GM04504 (cell line): Measurements from ENCODE around the gene MAPK4.
"Not testable (repeated sequence)": the region's sequence is repeated elsewhere in the genome, so short reads cannot be mapped to it uniquely, and the experiment has no call there.

ENCODE experiments used
- DNase-seq: peaks from one replicate; pipeline ENCODE4 v3.0.0-alpha.2; 2012; ENCODE audit warnings: low read depth

The MAPK4 gene

GRCh38 chr18:50559752-50560680, at the start of gene MAPK4:
MAPK4 (plus strand) TSS chr18:50560087; CDS start chr18:50663959, 103,872 bp downstream.
- no peak for DNase-seq

GRCh38 chr18:50517277-50517676, 42.6 kb upstream of the MAPK4 start:
- DNase-seq = not testable (repeated sequence)

- no peak for DNase-seq
Observed at GRCh38 chr18:50518787-50519546, 40.9 kb upstream of the MAPK4 start.

GRCh38 chr18:50523165-50523564, 36.7 kb upstream of the MAPK4 start:
- no peak for DNase-seq

- no peak for DNase-seq
Observed at GRCh38 chr18:50527636-50528307, 32.1 kb upstream of the MAPK4 start.

GRCh38 chr18:50528806-50529205, 31.1 kb upstream of the MAPK4 start:
- no peak for DNase-seq

- DNase-seq = not testable (repeated sequence)
Observed at GRCh38 chr18:50533822-50534221, 26.1 kb upstream of the MAPK4 start.

- DNase-seq = not testable (repeated sequence)
Observed at GRCh38 chr18:50544476-50544875, 15.4 kb upstream of the MAPK4 start.

- no peak for DNase-seq
Observed at GRCh38 chr18:50545936-50546335, 14.0 kb upstream of the MAPK4 start.

GRCh38 chr18:50548160-50548559, 11.7 kb upstream of the MAPK4 start:
- no peak for DNase-seq

- DNase-seq = not testable (repeated sequence)
Observed at GRCh38 chr18:50551651-50552050, 8.2 kb upstream of the MAPK4 start.

- DNase-seq = no peak
Observed at GRCh38 chr18:50558157-50558556, 1.7 kb upstream of the MAPK4 start.

GRCh38 chr18:50558948-50559751, 737 bp upstream of the MAPK4 start:
- no peak for DNase-seq

GRCh38 chr18:50560681-50561629, 1.1 kb downstream of the MAPK4 start:
- DNase-seq = no peak

GRCh38 chr18:50562258-50562657, 2.4 kb downstream of the MAPK4 start:
- not testable (repeated sequence) for DNase-seq

GRCh38 chr18:50562686-50563085, 2.8 kb downstream of the MAPK4 start:
- DNase-seq = no peak

GRCh38 chr18:50563376-50563775, 3.5 kb downstream of the MAPK4 start:
- no peak for DNase-seq

- no peak for DNase-seq
Observed at GRCh38 chr18:50569930-50570329, 10.0 kb downstream of the MAPK4 start.

- no peak for DNase-seq
Observed at GRCh38 chr18:50571606-50572005, 11.7 kb downstream of the MAPK4 start.

- DNase-seq = not testable (repeated sequence)
Observed at GRCh38 chr18:50573196-50573595, 13.3 kb downstream of the MAPK4 start.
